K562 (cell line): ENCODE data around the gene ZNF787. TPM values are rescaled to one million over a fixed set of nuclear protein-coding genes. Genes with fewer than 3 reads are reported as not detected.
A peak's percentile ranks its signal among the peaks of the same experiment; 100 is the strongest.

Source experiments
- ARID1B ChIP-seq: fragments of 450-650 bp; IDR thresholded peaks from 2 replicates; pipeline ENCODE4 v1.6.1; 2016; ENCODE audit warnings: antibody characterized with exemption, mild to moderate bottlenecking, inconsistent platforms
- CBX1 ChIP-seq: sonication (generic); IDR thresholded peaks from 2 replicates; pipeline ENCODE4 v1.6.1; 2016; ENCODE audit warnings: antibody characterized with exemption, low read depth, mild to moderate bottlenecking
- ERF ChIP-seq: fragments of 450-650 bp; formaldehyde crosslinking; IDR thresholded peaks from 2 replicates; pipeline ENCODE4 v1.4.0; 2020; ENCODE audit warnings: mild to moderate bottlenecking, mixed read lengths
- FOXP1 ChIP-seq: sonication (generic); formaldehyde crosslinking; IDR thresholded peaks from 2 replicates; pipeline ENCODE4 v1.8.0; 2022; ENCODE audit warnings: mild to moderate bottlenecking, missing genetic modification reagents
- HDAC6 ChIP-seq: IDR thresholded peaks from 2 replicates; pipeline ENCODE4 v1.6.1; 2012; ENCODE audit warnings: low read depth, mild to moderate bottlenecking, control low read depth, inconsistent platforms, low read length, moderate library complexity
- JUND ChIP-seq, 2 experiments: IDR thresholded peaks; 2 replicates in 1 of 2; 3 replicates in 1 of 2; pipeline ENCODE4 v1.6.1; 2011; ENCODE audit warnings: borderline replicate concordance in 2 of 2, low read depth in 2 of 2, low read length in 2 of 2, improper control_type of control experiment in 1 of 2, missing biosample characterization in 1 of 2, missing genetic modification characterization in 1 of 2, missing genetic modification reagents in 1 of 2
- KLF16 ChIP-seq: IDR thresholded peaks from 2 replicates; pipeline ENCODE4 v1.6.1; 2016; ENCODE audit warnings: antibody characterized with exemption
- LARP7 ChIP-seq: fragments of 450-650 bp; IDR thresholded peaks from 2 replicates; pipeline ENCODE4 v1.6.1; 2016
- MYC ChIP-seq, 2 experiments: fragments of 250-450 bp in 1 of 2; sonication (Bioruptor Pico) in 1 of 2; IDR thresholded peaks; 2 replicates each; pipeline versions ENCODE4 v1.5.1 to v1.6.1; 2012 to 2021; ENCODE audit warnings: low read depth in 2 of 2, borderline replicate concordance in 1 of 2, improper control_type of control experiment in 1 of 2, low read length in 1 of 2, mild to moderate bottlenecking in 1 of 2, moderate library complexity in 1 of 2
- NR1H2 ChIP-seq: sonication (generic); formaldehyde crosslinking; IDR thresholded peaks from 2 replicates; pipeline ENCODE4 v1.4.0; 2020; ENCODE audit warnings: mild to moderate bottlenecking, missing genetic modification reagents
- PHF21A ChIP-seq: fragments of 450-650 bp; IDR thresholded peaks from 2 replicates; pipeline ENCODE4 v1.6.1; 2017; ENCODE audit warnings: low read depth, borderline replicate concordance
- SUPT5H ChIP-seq: fragments of 450-650 bp; IDR thresholded peaks from 2 replicates; pipeline ENCODE4 v1.6.1; 2016
- TOE1 ChIP-seq, 2 experiments: fragments of 450-650 bp in 1 of 2; sonication (generic) in 1 of 2; formaldehyde crosslinking in 1 of 2; IDR thresholded peaks; 2 replicates each; pipeline versions ENCODE4 v1.7.1 to v1.8.0; 2016 to 2022; ENCODE audit warnings: borderline replicate concordance in 2 of 2, mild to moderate bottlenecking in 2 of 2, antibody characterized with exemption in 1 of 2, inconsistent platforms in 1 of 2, low read depth in 1 of 2, missing genetic modification reagents in 1 of 2, moderate library complexity in 1 of 2
- TRIM24 ChIP-seq, 2 experiments: fragments of 450-650 bp; IDR thresholded peaks; 2 replicates each; pipeline ENCODE4 v1.6.1; 2016
- XRCC5 ChIP-seq: fragments of 200-400 bp; formaldehyde crosslinking; IDR thresholded peaks from 2 replicates; pipeline ENCODE4 v1.6.1; 2017; ENCODE audit warnings: low read depth, mild to moderate bottlenecking, low read length
- ZNF431 ChIP-seq: sonication (generic); formaldehyde crosslinking; IDR thresholded peaks from 2 replicates; pipeline ENCODE4 v1.8.0; 2022; ENCODE audit warnings: mild to moderate bottlenecking, missing genetic modification reagents
- ZNF551 ChIP-seq: fragments of 250-450 bp; sonication (Bioruptor Pico); IDR thresholded peaks from 2 replicates; pipeline ENCODE4 v1.5.0; 2021; ENCODE audit warnings: mild to moderate bottlenecking, moderate library complexity
- ZNF584 ChIP-seq: fragments of 200-800 bp; sonication (Bioruptor generic); IDR thresholded peaks from 2 replicates; pipeline ENCODE4 v1.6.1; 2016; ENCODE audit warnings: low read depth, mild to moderate bottlenecking, missing genetic modification characterization, missing compliant biosample characterization
- polyA plus RNA-seq, 8 experiments: library from polyadenylated mRNA; depleted of rRNA in 4 of 8; stranded (reverse) in 5 of 8; unstranded in 3 of 8; fragments of >200 nt; fragmentation: Nextera tagmentation in 2 of 8; fragmentation: Illumina TruSeq in 1 of 8; extraction: Ambion mirVana in 2 of 8; extraction: Trizol in 1 of 8; gene quantifications; 2 replicates each; pipeline versions ENCODE4 v1.2.1 to v1.2.3, GENCODE V29; 2011 to 2014; ENCODE audit warnings: inconsistent platforms in 1 of 8, missing spikeins in 1 of 8
- total RNA-seq, 7 experiments: library from RNA; depleted of rRNA in 6 of 7; stranded (reverse); fragments of >200 nt in 6 of 7; fragmentation: Illumina TruSeq in 2 of 7; extraction: Trizol in 2 of 7; gene quantifications; 2 replicates each; pipeline versions ENCODE4 v1.2.1 to v1.2.3, GENCODE V29; 2011 to 2021; ENCODE audit warnings: low replicate concordance in 1 of 7
- TF ChIP-seq, protein P1 (sequence below), 3 experiments: IDR thresholded peaks in 2 of 3; conservative IDR thresholded peaks in 1 of 3; 2 replicates each; pipeline ENCODE4 v1.5.1; 2011 to 2012; ENCODE audit warnings: low read length in 3 of 3, mild to moderate bottlenecking in 3 of 3, control low read depth in 2 of 3, improper control_type of control experiment in 1 of 3, inconsistent platforms in 1 of 3, low read depth in 1 of 3, mixed read lengths in 1 of 3, moderate library complexity in 1 of 3; ENCODE audit not compliant: insufficient read depth in 2 of 3
- TF ChIP-seq, protein P2 (sequence below): sonication (generic); formaldehyde crosslinking; IDR thresholded peaks from 2 replicates; pipeline ENCODE4 v1.8.0; 2022; ENCODE audit warnings: mild to moderate bottlenecking, missing genetic modification reagents

The ZNF787 gene
- total and polyA plus RNA-seq, 9 of the 15 experiments (the other 6 are each of a cell fraction or from before 2014, with no cell fraction given): 0.45 to 77.6 (median 7.3) TPM

DNA sequence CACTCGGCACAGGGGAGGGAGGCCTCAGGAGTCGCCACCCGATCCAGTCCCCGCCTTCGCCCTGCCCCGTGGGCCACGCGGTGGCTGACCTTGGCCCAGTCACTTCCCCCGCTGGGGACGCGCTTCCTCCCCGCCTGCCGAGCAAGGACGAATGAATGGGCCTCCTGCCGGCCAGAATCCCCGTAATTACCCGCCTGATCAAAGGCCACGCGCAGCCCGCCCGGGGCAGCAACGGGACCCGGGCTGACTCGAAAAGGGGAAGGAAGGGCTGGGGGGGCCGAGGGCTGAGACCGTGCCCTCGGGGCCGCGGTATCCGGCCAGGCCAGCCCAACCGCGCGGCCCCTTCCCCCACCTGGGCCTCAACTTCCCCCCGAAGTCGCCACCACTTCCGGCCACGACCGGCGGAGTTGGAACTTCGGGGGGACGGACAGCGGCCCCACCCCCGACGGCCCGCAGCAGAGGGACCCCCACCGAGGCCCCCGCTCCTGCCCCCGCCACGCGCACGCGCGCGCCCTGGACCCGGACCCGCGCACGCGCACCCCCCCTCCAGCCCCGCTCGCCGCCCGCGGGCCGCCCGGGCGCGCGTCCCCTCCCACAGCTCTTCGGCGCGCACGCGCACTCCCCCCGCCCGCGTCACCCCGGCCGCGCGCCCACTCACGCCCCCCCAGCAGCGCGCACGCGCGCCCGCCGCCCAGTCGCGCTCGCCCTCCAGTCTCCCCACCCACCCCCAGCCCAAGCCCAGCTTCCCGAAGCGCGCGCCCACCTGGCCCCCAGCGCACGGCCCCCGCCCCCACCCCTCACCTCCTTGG, 520 bp downstream of the ZNF787 start (continued):
- peak; percentile 95 for TF ChIP-seq MYC (IDR thresholded peaks at IDR 0.05; ENCODE audit: low read depth, low read length)
- peak; percentile 74; the same call in 1 of the 2 replicates for TF ChIP-seq MYC (CRISPR knock-in tag; IDR thresholded peaks at IDR 0.05; ENCODE audit: borderline replicate concordance, low read depth)
- no peak for TF ChIP-seq ZNF551 (CRISPR knock-in tag)
- TF ChIP-seq PHF21A: peak; percentile 24; the same call in 1 of the 2 replicates
- TF ChIP-seq KLF16: no peak
- TF ChIP-seq, protein P1, sequence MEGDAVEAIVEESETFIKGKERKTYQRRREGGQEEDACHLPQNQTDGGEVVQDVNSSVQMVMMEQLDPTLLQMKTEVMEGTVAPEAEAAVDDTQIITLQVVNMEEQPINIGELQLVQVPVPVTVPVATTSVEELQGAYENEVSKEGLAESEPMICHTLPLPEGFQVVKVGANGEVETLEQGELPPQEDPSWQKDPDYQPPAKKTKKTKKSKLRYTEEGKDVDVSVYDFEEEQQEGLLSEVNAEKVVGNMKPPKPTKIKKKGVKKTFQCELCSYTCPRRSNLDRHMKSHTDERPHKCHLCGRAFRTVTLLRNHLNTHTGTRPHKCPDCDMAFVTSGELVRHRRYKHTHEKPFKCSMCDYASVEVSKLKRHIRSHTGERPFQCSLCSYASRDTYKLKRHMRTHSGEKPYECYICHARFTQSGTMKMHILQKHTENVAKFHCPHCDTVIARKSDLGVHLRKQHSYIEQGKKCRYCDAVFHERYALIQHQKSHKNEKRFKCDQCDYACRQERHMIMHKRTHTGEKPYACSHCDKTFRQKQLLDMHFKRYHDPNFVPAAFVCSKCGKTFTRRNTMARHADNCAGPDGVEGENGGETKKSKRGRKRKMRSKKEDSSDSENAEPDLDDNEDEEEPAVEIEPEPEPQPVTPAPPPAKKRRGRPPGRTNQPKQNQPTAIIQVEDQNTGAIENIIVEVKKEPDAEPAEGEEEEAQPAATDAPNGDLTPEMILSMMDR (IDR thresholded peaks at IDR 0.05 in 2 of 3, conservative IDR thresholded peaks at IDR 0.05 in 1 of 3; ENCODE audit: insufficient read depth in 2 of 3, low read depth in 1 of 3, low read length in 3 of 3): peak in 1 of 3 experiments; percentile 29; a peak in 3 of 6 replicates
- no peak for TF ChIP-seq JUND (IDR thresholded peaks at IDR 0.05; ENCODE audit: borderline replicate concordance, low read depth, low read length)
- no peak for TF ChIP-seq JUND (tag; IDR thresholded peaks at IDR 0.05; ENCODE audit: borderline replicate concordance, low read depth, low read length)
- TF ChIP-seq XRCC5: no peak
- TF ChIP-seq LARP7: no peak
- TF ChIP-seq ARID1B: 0 out of 2 replicates have a peak, but pooled peaks have one; percentile 10
- no peak for TF ChIP-seq TRIM24 (IDR thresholded peaks at IDR 0.05)
- TF ChIP-seq ZNF431 (CRISPR knock-in tag): no peak
- no peak for TF ChIP-seq NR1H2 (CRISPR knock-in tag)
- TF ChIP-seq CBX1: 0 out of 2 replicates have a peak, but pooled peaks have one; percentile 0
- no peak for TF ChIP-seq TOE1 (IDR thresholded peaks at IDR 0.05; ENCODE audit: borderline replicate concordance)
- TF ChIP-seq TOE1 (CRISPR knock-in tag; IDR thresholded peaks at IDR 0.05; ENCODE audit: borderline replicate concordance, low read depth): 0 out of 2 replicates have a peak, but pooled peaks have one; percentile 43
- peak; percentile 92 for TF ChIP-seq ZNF584 (CRISPR knock-in tag)
- no peak for TF ChIP-seq HDAC6
- 0 out of 2 replicates have a peak, but pooled peaks have one; percentile 13 for TF ChIP-seq FOXP1 (CRISPR knock-in tag)
- TF ChIP-seq SUPT5H: peak; percentile 70
- TF ChIP-seq, protein P2, sequence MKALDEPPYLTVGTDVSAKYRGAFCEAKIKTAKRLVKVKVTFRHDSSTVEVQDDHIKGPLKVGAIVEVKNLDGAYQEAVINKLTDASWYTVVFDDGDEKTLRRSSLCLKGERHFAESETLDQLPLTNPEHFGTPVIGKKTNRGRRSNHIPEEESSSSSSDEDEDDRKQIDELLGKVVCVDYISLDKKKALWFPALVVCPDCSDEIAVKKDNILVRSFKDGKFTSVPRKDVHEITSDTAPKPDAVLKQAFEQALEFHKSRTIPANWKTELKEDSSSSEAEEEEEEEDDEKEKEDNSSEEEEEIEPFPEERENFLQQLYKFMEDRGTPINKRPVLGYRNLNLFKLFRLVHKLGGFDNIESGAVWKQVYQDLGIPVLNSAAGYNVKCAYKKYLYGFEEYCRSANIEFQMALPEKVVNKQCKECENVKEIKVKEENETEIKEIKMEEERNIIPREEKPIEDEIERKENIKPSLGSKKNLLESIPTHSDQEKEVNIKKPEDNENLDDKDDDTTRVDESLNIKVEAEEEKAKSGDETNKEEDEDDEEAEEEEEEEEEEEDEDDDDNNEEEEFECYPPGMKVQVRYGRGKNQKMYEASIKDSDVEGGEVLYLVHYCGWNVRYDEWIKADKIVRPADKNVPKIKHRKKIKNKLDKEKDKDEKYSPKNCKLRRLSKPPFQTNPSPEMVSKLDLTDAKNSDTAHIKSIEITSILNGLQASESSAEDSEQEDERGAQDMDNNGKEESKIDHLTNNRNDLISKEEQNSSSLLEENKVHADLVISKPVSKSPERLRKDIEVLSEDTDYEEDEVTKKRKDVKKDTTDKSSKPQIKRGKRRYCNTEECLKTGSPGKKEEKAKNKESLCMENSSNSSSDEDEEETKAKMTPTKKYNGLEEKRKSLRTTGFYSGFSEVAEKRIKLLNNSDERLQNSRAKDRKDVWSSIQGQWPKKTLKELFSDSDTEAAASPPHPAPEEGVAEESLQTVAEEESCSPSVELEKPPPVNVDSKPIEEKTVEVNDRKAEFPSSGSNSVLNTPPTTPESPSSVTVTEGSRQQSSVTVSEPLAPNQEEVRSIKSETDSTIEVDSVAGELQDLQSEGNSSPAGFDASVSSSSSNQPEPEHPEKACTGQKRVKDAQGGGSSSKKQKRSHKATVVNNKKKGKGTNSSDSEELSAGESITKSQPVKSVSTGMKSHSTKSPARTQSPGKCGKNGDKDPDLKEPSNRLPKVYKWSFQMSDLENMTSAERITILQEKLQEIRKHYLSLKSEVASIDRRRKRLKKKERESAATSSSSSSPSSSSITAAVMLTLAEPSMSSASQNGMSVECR: peak; percentile 84
- TF ChIP-seq ERF (CRISPR knock-in tag): peak; percentile 48; the same call in 1 of the 2 replicates
